ENCODE results near the gene TNNC2. TPM values are rescaled to one million over a fixed set of nuclear protein-coding genes. Genes with fewer than 3 reads are reported as not detected.
"Not testable (repeated sequence)": the region's sequence is repeated elsewhere in the genome, so short reads cannot be mapped to it uniquely, and the experiment has no call there.

TNNC2 gene
- total and polyA plus RNA-seq, 2 experiments from 2014 or later = 0.59 to 32.5 TPM

DNA sequence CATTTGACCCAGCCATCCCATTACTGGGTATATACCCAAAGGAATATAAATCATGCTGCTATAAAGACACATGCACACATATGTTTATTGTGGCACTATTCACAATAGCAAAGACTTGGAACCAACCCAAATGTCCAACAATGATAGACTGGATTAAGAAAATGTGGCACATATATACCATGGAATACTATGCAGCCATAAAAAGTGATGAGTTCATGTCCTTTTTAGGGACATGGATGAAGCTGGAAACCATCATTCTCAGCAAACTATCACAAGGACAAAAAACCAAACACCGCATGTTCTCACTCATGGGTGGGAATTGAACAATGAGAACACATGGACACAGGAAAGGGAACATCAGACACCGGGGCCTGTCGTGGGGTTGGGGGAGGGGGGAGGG is 29.2 kb downstream of the TNNC2 start:
- H3K4me3 ChIP-seq; H3K4me1 ChIP-seq (ENCODE audit: insufficient read depth); H3K27ac Mint-ChIP-seq; H3K9me2 ChIP-seq (ENCODE audit: insufficient read depth); H3F3A ChIP-seq (replicated peaks; ENCODE audit: low read depth); ATAC-seq; H3K27ac ChIP-seq (ENCODE audit: low read depth); H3K9me3 Mint-ChIP-seq; H3K4me2 ChIP-seq; H3K27me3 Mint-ChIP-seq (ENCODE audit: insufficient read depth, low read depth, poor library complexity); H4K20me1 ChIP-seq (replicated peaks; ENCODE audit: insufficient read depth); H2AFZ ChIP-seq; H3K4me3 Mint-ChIP-seq; H3K79me2 ChIP-seq (replicated peaks; ENCODE audit: insufficient read depth); H3K4me1 Mint-ChIP-seq; H3K27me3 ChIP-seq (ENCODE audit: insufficient read depth); DNase-seq (ENCODE audit: low spot score): not testable (repeated sequence)
- peaks cover 53% of the 10 kb centered on the region for H3K36me3 Mint-ChIP-seq (ENCODE audit: low read depth)
- H3K36me3 ChIP-seq (ENCODE audit: insufficient read depth) = peaks cover 18% of the 10 kb centered on the region

DNA sequence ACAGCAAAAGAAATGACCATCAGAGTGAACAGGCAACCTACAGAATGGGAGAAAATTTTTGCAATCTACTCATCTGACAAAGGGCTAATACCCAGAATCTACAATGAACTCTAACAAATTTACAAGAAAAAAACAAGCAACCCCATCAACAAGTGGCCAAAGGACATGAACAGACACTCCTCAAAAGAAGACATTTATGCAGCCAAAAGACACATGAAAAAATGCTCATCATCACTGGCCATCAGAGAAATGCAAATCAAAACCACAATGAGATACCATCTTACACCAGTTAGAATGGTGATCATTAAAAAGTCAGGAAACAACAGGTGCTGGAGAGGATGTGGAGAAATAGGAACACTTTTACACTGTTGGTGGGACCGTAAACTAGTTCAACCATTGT is 29.6 kb downstream of the TNNC2 start:
- H3K9me3 Mint-ChIP-seq; H4K20me1 ChIP-seq (replicated peaks; ENCODE audit: insufficient read depth); H3K4me3 Mint-ChIP-seq; H3K27me3 ChIP-seq (ENCODE audit: insufficient read depth); H3K27me3 Mint-ChIP-seq (ENCODE audit: insufficient read depth, low read depth, poor library complexity); ATAC-seq; H3K4me1 Mint-ChIP-seq; H3F3A ChIP-seq (replicated peaks; ENCODE audit: low read depth); DNase-seq (ENCODE audit: low spot score); H3K4me3 ChIP-seq; H3K79me2 ChIP-seq (replicated peaks; ENCODE audit: insufficient read depth); H3K4me2 ChIP-seq; H3K9me2 ChIP-seq (ENCODE audit: insufficient read depth); H3K27ac ChIP-seq (ENCODE audit: low read depth); H2AFZ ChIP-seq; H3K27ac Mint-ChIP-seq: not testable (repeated sequence)
- peaks cover 10% of the 10 kb centered on the region; the same call in 1 of the 2 replicates for H3K4me1 ChIP-seq (ENCODE audit: insufficient read depth)
- peaks cover 51% of the 10 kb centered on the region for H3K36me3 Mint-ChIP-seq (ENCODE audit: low read depth)
- peaks cover 18% of the 10 kb centered on the region for H3K36me3 ChIP-seq (ENCODE audit: insufficient read depth)

DNA sequence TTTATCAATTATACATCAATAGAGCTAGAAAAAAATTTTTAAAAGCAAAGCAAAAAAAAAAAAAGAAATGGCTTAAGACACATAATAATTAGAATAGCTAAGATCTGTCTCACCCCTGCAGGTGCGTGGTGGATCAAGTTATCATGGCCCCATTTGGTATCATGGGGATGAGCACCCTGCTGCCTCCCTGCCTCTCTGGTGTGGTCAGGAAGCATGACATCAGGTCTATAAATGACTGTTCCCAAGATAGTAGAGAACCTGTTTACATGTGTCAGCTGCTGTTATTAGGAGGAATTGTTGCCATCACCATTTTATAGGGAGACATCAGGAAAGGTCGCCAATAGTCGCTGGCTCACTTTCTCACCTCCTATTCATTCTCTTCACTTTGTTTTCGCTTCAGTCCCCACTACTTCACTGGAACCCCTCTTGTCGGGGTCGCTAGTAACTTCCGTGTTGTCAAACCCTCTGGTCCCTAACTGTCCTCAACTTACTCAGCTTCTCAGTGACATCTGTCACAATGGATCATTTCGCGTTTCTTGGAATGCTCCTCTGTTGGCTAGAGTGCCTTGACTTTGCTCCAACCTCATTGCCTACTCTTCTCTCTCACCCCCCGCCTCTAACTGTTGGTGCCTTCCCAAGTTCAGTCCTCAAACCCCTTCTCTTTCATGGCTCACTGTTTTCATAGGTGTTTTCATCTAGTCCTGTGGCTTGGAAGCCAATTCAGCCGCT is 30.6 kb downstream of the TNNC2 start:
- Mint-ChIP-seq H3K9me3 (no peaks in the 10 kb centered on the region), H3K27me3 (ENCODE audit: insufficient read depth, low read depth, poor library complexity) (peaks cover 5% of the 10 kb centered on the region), H3K4me3 (no peak overlapping the region), H3K4me1 (peaks cover 11% of the 10 kb centered on the region), H3K27ac (no peak overlapping the region), H3K36me3 (ENCODE audit: low read depth) (peaks cover 43% of the 10 kb centered on the region)
- no peaks in the 10 kb centered on the region for H3K27me3 ChIP-seq (ENCODE audit: insufficient read depth)
- no peaks in the 10 kb centered on the region; the same call in 1 of the 2 replicates for H4K20me1 ChIP-seq (replicated peaks; ENCODE audit: insufficient read depth)
- H3K4me3 ChIP-seq = no peak overlapping the region
- no peaks in the 10 kb centered on the region for H3K9me2 ChIP-seq (ENCODE audit: insufficient read depth)
- H3F3A ChIP-seq (replicated peaks; ENCODE audit: low read depth) = peaks cover 7% of the 10 kb centered on the region
- peaks cover 12% of the 10 kb centered on the region; the same call in 1 of the 2 replicates for H3K4me1 ChIP-seq (ENCODE audit: insufficient read depth)
- no peak overlapping the region for H2AFZ ChIP-seq
- H3K79me2 ChIP-seq (replicated peaks; ENCODE audit: insufficient read depth) = 0 out of 2 replicates have a peak, but pooled peaks cover 12% of the 10 kb centered on the region
- H3K36me3 ChIP-seq (ENCODE audit: insufficient read depth) = peaks cover 18% of the 10 kb centered on the region
- no peak overlapping the region for H3K27ac ChIP-seq (ENCODE audit: low read depth)
- ATAC-seq (no peak), DNase-seq (ENCODE audit: low spot score) (no peak)
- no peak overlapping the region for H3K4me2 ChIP-seq
- no peak for TF ChIP-seq EZH2phosphoT487 (IDR thresholded peaks at IDR 0.05; ENCODE audit: unreplicated experiment)
- TF ChIP-seq REST (IDR thresholded peaks at IDR 0.05; ENCODE audit: unreplicated experiment) = no peak
- no peak for TF ChIP-seq STAT1 (IDR thresholded peaks at IDR 0.05; ENCODE audit: unreplicated experiment)
- no peak for TF ChIP-seq JUNB (IDR thresholded peaks at IDR 0.05; ENCODE audit: unreplicated experiment)
- no peak for TF ChIP-seq NANOG (IDR thresholded peaks at IDR 0.05; ENCODE audit: borderline replicate concordance)
- no peak for TF ChIP-seq CTCF (conservative IDR thresholded peaks at IDR 0.05; ENCODE audit: low read depth in 2 of 2)

All from GM23338 (cell line).